A549 treated with CORT108297 at 1 μM for 4 hours (cell line): ENCODE results near the gene RAVER2. TPM values are rescaled to one million over a fixed set of nuclear protein-coding genes. Genes with fewer than 3 reads are reported as not detected.

Experiments used
- total RNA-seq: library from RNA; stranded (reverse); fragments of 200-300 nt; extraction: Qiagen RNA extraction; gene quantifications from 5 replicates; pipeline ENCODE4 v1.2.3, GENCODE V29; 2022

RAVER2 gene, protein sequence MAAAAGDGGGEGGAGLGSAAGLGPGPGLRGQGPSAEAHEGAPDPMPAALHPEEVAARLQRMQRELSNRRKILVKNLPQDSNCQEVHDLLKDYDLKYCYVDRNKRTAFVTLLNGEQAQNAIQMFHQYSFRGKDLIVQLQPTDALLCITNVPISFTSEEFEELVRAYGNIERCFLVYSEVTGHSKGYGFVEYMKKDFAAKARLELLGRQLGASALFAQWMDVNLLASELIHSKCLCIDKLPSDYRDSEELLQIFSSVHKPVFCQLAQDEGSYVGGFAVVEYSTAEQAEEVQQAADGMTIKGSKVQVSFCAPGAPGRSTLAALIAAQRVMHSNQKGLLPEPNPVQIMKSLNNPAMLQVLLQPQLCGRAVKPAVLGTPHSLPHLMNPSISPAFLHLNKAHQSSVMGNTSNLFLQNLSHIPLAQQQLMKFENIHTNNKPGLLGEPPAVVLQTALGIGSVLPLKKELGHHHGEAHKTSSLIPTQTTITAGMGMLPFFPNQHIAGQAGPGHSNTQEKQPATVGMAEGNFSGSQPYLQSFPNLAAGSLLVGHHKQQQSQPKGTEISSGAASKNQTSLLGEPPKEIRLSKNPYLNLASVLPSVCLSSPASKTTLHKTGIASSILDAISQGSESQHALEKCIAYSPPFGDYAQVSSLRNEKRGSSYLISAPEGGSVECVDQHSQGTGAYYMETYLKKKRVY
- total RNA-seq = 4.3 to 5.2 TPM (median 4.8 TPM) in 5 replicates

DNA sequence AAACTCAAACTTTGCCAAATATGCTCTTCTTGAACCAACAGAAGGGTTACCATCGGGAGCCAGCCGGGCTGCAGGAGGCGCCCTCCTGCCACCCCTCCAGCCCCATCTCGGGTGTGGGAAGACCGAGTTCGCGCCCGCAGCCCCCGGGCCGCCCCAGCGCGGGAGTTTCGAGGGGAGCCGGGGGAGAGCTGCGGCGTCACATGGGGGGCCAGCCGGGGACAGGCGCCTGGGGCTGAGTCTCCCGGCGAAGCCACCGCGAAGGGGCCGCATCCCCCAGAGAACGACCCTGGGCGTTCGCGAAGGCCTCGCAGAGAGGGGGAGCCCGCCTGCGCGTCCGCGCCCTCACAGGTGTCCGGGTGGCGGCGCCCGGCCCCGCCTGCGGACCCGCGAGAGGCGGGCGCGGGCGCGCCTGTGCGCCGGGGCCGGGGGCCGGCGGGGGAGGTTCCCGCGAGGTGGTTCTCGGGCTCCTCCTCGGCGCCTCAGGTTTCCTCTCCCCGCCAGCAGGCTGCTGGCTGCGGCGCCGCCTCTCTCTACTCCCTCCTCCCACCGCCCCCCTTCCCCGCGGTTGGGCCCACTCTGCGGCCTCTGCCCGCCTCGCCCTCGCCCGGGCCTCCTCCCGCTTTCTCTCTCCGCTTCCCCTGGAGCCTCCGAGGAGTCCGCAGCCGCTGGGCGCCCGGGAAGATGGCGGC is at the start of gene RAVER2:
TSS of gene RAVER2 (plus strand) at position 584 of the 689 bp plus-strand sequence. CDS start at position 682, 98 bp downstream.

Other genes with a start within 250 kb of the RAVER2 start
- 124 to 156 TPM (median 140 TPM) in 5 replicates for gene JAK1, start 221.5 kb downstream of the RAVER2 start, total RNA-seq